EH (cell line): ENCODE data around the gene TBC1D2.

Source experiments
- DNase-seq: peaks from one replicate; pipeline ENCODE4 v3.0.0-alpha.2; 2015; ENCODE audit warnings: low read depth

The TBC1D2 gene

GRCh38 chr9:98218562-98219363, 36.7 kb downstream of the TBC1D2 start:
- DNase-seq: peak; percentile 60

- DNase-seq: no peak
These were observed 38.2 kb downstream of the TBC1D2 start for GRCh38 chr9:98217255-98217654.

- DNase-seq: no peak
These were observed 39.1 kb downstream of the TBC1D2 start for GRCh38 chr9:98216391-98216790.

GRCh38 chr9:98215821-98216220, 39.6 kb downstream of the TBC1D2 start:
- DNase-seq: peak; percentile 40

GRCh38 chr9:98215271-98215670, 40.2 kb downstream of the TBC1D2 start:
- DNase-seq: peak; percentile 63

GRCh38 chr9:98214811-98215210, 40.6 kb downstream of the TBC1D2 start:
- no peak for DNase-seq

GRCh38 chr9:98211260-98211659, 44.2 kb downstream of the TBC1D2 start:
- no peak for DNase-seq

- DNase-seq: no peak
These were observed 45.0 kb downstream of the TBC1D2 start for GRCh38 chr9:98210435-98210834.

GRCh38 chr9:98209530-98209929, 45.9 kb downstream of the TBC1D2 start:
- no peak for DNase-seq

- DNase-seq: no peak
These were observed 46.8 kb downstream of the TBC1D2 start for GRCh38 chr9:98208635-98209034.

GRCh38 chr9:98207606-98208005, 47.8 kb downstream of the TBC1D2 start:
- DNase-seq: no peak

GRCh38 chr9:98206754-98207153, 48.7 kb downstream of the TBC1D2 start:
- no peak for DNase-seq

- DNase-seq: no peak
These were observed 50.8 kb downstream of the TBC1D2 start for GRCh38 chr9:98204692-98205091.

GRCh38 chr9:98203153-98203552, 52.3 kb downstream of the TBC1D2 start:
- no peak for DNase-seq

GRCh38 chr9:98202252-98202651, 53.2 kb downstream of the TBC1D2 start:
- DNase-seq: no peak

- DNase-seq: no peak
These were observed 53.7 kb downstream of the TBC1D2 start for GRCh38 chr9:98201749-98202148.

GRCh38 chr9:98201102-98201501, 54.3 kb downstream of the TBC1D2 start:
- DNase-seq: no peak

GRCh38 chr9:98199388-98200033, 55.9 kb downstream of the TBC1D2 start:
- DNase-seq: no peak

- no peak for DNase-seq
These were observed 59.8 kb downstream of the TBC1D2 start for GRCh38 chr9:98195671-98196070.

- no peak for DNase-seq
These were observed 62.0 kb downstream of the TBC1D2 start for GRCh38 chr9:98193336-98193944.

- peak; percentile 78 for DNase-seq
These were observed 62.7 kb downstream of the TBC1D2 start, which contains the start of gene CORO2A for GRCh38 chr9:98192503-98193335. Gene CORO2A (minus strand): TSS chr9:98192637. CDS start chr9:98157660, 34,977 bp downstream.
